Ishikawa (cell line): Measurements from ENCODE around the gene PLVAP.

Experiments
- CEBPB ChIP-seq: IDR thresholded peaks from 2 replicates; pipeline ENCODE4 v1.6.1; 2012
- CREB1 ChIP-seq: IDR thresholded peaks from 2 replicates; pipeline ENCODE4 v1.6.1; 2012; ENCODE audit warnings: low read depth
- EGR1 ChIP-seq: IDR thresholded peaks from 2 replicates; pipeline ENCODE4 v1.6.1; 2012
- EP300 ChIP-seq: IDR thresholded peaks from 2 replicates; pipeline ENCODE4 v1.6.1; 2012; ENCODE audit warnings: borderline replicate concordance
- FOXM1 ChIP-seq: IDR thresholded peaks from 2 replicates; pipeline ENCODE4 v1.6.1; 2012; ENCODE audit warnings: low read depth, borderline replicate concordance
- MAX ChIP-seq: IDR thresholded peaks from 2 replicates; pipeline ENCODE4 v1.6.1; 2012
- NFIC ChIP-seq: IDR thresholded peaks from 2 replicates; pipeline ENCODE4 v1.6.1; 2012
- RAD21 ChIP-seq: IDR thresholded peaks from 2 replicates; pipeline ENCODE4 v1.6.1; 2012; ENCODE audit warnings: low read depth
- REST ChIP-seq: IDR thresholded peaks from 2 replicates; pipeline ENCODE4 v1.6.1; 2012; ENCODE audit warnings: low read depth, mild to moderate bottlenecking
- TAF1 ChIP-seq: IDR thresholded peaks from 2 replicates; pipeline ENCODE4 v1.6.1; 2012; ENCODE audit warnings: low read depth, mild to moderate bottlenecking
- TCF12 ChIP-seq: IDR thresholded peaks from 2 replicates; pipeline ENCODE4 v1.6.1; 2012; ENCODE audit warnings: low read depth
- TEAD4 ChIP-seq: IDR thresholded peaks from 2 replicates; pipeline ENCODE4 v1.6.1; 2012
- USF1 ChIP-seq: IDR thresholded peaks from 2 replicates; pipeline ENCODE4 v1.6.1; 2012
- YY1 ChIP-seq: IDR thresholded peaks from 2 replicates; pipeline ENCODE4 v1.6.1; 2012; ENCODE audit warnings: low read depth
- ZBTB7A ChIP-seq: IDR thresholded peaks from 2 replicates; pipeline ENCODE4 v1.6.1; 2012; ENCODE audit warnings: low read depth

Gene PLVAP

GRCh38 chr19:17327068-17327653, 50.0 kb downstream of the PLVAP start:
- no peak for TF ChIP-seq TCF12
- no peak for TF ChIP-seq YY1
- TF ChIP-seq RAD21: no peak
- TF ChIP-seq EGR1: no peak
- no peak for TF ChIP-seq MAX
- TF ChIP-seq CEBPB: no peak
- TF ChIP-seq TEAD4: no peak
- TF ChIP-seq REST: no peak
- no peak for TF ChIP-seq FOXM1

DNA sequence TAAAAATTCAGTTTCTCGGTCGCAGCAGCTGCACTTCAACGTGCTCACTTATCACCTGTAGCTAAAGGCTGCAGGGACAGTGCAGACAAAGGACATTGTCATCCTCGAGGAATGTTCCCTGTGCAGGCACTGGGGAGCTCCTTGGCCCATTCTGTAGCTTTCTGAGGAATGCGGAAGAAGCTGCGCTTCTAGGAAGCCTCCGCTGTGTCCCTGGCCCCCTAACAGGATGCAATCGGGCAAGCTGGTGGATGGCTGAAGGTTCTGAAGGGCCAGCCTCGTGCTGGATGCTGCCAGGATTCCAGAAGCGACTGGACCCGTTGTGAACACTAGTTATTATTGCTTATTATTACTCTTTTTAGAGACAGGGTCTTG, 50.6 kb downstream of the PLVAP start:
- TF ChIP-seq TEAD4 (no peak), MAX (no peak), FOXM1 (no peak), CREB1 (no peak), RAD21 (no peak), EGR1 (no peak), USF1 (no peak), TAF1 (no peak), CEBPB (no peak), YY1 (no peak), ZBTB7A (no peak), EP300 (no peak)

- TF ChIP-seq CREB1 (no peak), USF1 (no peak), CEBPB (no peak), TCF12 (no peak), ZBTB7A (no peak), RAD21 (no peak), EP300 (no peak), TEAD4 (no peak), YY1 (no peak), MAX (no peak), TAF1 (no peak), REST (no peak), NFIC (no peak), FOXM1 (no peak), EGR1 (no peak)
Measured at GRCh38 chr19:17325881-17326594, 51.1 kb downstream of the PLVAP start.

- TF ChIP-seq USF1 (no peak), TEAD4 (no peak), EGR1 (no peak), TAF1 (no peak), CEBPB (no peak), YY1 (no peak), FOXM1 (no peak), NFIC (no peak)
Measured at GRCh38 chr19:17325133-17325532, 52.0 kb downstream of the PLVAP start.
